GM19238 (cell line): ENCODE data around the gene TMEM60.
"Not testable (repeated sequence)": the region's sequence is repeated elsewhere in the genome, so short reads cannot be mapped to it uniquely, and the experiment has no call there.

Experiments
- DNase-seq: peaks from one replicate; pipeline ENCODE4 v3.0.0; 2011; ENCODE audit warnings: low spot score; ENCODE audit not compliant: insufficient read length

Gene TMEM60, protein sequence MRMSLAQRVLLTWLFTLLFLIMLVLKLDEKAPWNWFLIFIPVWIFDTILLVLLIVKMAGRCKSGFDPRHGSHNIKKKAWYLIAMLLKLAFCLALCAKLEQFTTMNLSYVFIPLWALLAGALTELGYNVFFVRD

GRCh38 chr7:77798394-77799077, at the start of gene TMEM60, which contains the start of gene PHTF2:
Gene TMEM60, minus strand, starts transcription at chr7:77798434. Its CDS starts 4,061 bp downstream, at chr7:77794373.
Gene PHTF2, plus strand, starts transcription at chr7:77798773.
- DNase-seq: peak; percentile 71

DNA sequence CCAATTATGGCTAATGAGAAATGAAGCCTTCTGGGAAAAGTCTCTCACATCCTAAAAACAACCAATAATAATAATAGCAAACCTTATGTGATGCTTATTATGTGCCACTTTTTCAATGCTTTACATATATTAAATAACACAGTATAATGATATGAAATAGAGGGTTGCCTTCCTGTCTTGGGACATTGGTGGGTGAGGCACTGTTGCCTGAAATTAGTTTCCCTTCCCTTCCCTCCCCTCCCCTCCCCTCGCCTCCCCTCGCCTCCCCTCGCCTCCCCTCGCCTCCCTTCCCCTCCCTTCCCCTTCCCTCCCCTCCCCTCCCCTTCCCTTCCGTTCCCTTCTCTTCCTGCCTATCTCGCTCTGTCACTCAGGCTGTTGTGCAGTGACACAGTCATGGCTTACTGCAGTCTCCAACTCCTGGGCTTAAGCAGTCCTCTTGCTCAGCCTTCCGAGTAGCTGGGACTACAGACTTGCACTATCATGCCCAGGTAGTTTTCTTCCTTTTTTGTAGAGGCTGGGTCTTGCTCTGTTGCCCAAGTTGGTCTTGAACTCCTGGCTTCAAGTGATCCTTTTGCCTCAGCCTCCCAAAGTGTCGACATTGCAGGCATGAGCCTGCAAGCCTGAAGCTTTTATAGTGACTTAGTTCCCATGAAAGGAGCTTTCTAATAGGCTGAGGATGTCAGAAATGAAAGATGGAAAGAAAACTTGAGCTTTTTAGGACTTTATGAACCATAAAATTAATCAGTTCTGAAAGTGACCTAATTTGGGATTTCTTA, 48.3 kb upstream of the TMEM60 start:
- DNase-seq: no peak

GRCh38 chr7:77843194-77843593, 45.0 kb upstream of the TMEM60 start:
- no peak for DNase-seq

- DNase-seq: no peak
These were observed 41.7 kb upstream of the TMEM60 start for GRCh38 chr7:77839919-77840318.

DNA sequence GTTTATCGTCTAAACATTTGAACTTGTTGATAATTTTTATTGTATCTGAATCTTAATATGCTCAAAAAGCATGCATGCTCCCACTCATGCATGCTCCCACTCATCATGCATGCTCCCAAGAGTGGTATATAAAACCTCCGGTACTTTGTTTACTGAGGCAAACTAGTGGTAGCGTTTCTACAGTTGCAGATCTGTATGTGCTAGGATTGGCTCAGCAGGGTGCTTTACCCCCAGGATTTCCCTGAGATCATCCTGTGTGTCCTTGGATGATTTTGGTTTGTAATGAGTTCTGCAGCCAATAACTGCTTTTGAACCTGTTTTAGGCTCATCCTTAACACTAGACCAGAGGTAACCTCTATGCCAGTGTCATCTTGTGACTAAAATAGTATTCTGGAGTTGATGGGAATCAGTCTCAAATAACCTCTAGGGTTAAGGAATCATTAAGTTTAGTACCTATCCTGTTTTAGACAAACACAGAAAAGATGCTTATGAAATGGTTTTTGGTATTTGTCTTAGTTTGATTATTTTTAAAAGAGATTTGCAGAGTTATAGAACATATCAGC, 40.8 kb upstream of the TMEM60 start:
- no peak for DNase-seq

- DNase-seq: no peak
These were observed 39.7 kb upstream of the TMEM60 start for GRCh38 chr7:77837966-77838365.

DNA sequence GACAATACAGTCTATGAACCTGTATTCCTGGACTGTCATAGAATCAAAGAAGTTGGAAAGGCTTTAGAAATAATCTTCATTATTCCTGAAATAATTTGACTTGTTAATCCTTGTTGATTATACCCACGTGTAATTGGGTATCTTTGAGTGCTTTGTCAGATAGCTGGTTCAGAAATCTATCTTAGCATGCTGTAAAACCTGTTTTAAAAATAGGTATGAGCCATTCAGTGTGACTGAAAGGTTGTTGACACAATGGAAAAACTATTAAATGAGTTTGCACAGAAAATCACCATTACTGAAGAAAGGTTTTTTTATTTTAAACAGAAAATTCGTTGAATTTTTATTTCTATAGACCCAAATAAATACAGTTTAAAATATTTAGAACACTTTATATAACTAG, 39.0 kb upstream of the TMEM60 start:
- DNase-seq: no peak

DNA sequence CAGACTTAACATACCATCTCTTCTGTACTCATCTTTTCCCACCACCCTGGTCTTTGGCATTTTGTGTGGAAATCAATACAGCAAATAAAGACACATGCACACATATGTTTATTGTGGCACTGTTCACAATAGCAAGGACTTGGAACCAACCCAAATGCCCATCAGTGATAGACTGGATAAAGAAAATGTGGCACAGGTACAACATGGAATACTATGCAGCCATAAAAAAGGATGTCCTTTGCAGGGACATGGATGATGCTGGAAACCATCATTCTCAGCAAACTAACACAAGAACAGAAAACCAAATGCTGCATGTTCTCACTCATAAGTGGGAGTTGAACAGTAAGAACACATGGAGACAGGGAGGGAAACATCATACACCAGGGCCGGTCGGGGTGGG, 38.2 kb upstream of the TMEM60 start:
- DNase-seq: not testable (repeated sequence)

DNA sequence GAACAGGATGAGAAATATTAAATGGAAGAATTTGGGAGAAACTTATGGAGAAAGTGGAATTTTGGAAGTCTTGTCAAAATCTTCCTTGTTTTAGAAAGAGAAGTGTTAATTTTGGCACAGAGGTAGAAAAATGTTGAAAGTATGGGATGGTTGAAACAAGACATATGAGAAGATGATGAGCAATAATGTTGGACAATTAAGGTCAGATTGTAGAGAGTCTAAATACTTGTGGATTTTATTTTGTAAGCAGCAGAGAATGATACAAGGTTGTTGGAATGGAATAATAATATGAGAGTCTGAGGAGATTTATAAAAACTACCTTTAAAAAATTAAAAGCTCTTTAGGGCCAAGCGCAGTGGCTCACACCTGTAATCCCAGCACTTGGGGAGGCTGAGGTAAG, 34.9 kb upstream of the TMEM60 start:
- no peak for DNase-seq

- DNase-seq: no peak
These were observed 33.7 kb upstream of the TMEM60 start for GRCh38 chr7:77831953-77832352.

- no peak for DNase-seq
These were observed 33.2 kb upstream of the TMEM60 start for GRCh38 chr7:77831481-77831880.

- DNase-seq: no peak
These were observed 32.6 kb upstream of the TMEM60 start for GRCh38 chr7:77830649-77831355.

DNA sequence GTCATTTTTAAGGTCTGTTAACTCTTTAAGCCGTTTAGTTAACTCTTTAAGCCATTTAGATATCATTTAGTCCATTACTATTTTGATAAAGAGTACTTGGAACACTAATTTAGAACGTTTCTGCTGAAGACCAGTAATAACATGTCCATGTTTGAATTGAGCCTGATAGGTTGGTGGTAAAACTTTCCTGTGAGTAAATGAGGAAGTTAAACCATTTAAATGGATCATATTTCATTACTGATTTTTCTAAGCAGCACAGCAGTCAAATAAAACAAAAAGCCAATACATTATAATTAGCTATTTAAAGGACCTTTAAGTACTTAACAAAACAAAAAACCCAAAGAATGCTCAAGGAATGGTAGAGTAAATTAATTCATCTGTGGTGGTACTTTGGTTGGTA, 29.8 kb upstream of the TMEM60 start:
- DNase-seq: no peak

GRCh38 chr7:77826300-77826699, 28.1 kb upstream of the TMEM60 start:
- no peak for DNase-seq

DNA sequence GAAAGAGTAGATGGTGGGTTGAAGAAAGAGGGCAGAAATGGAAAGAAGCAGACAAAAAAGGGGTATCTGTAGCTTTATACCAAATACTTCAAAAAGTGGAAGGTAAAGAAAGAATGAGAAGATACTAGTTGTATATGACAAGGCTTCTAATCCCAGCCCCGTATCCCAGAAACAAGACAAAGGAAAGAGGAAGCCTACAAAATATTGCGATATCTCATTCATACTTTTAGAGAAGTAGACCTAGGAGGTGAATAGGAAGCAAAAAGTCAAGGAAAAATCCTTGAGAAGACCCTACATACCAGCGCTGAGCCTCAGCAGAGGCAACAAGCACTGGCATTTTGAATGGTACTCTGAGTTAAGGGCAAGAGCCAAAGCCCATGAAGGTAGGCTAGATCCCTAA, 26.9 kb upstream of the TMEM60 start:
- no peak for DNase-seq

DNA sequence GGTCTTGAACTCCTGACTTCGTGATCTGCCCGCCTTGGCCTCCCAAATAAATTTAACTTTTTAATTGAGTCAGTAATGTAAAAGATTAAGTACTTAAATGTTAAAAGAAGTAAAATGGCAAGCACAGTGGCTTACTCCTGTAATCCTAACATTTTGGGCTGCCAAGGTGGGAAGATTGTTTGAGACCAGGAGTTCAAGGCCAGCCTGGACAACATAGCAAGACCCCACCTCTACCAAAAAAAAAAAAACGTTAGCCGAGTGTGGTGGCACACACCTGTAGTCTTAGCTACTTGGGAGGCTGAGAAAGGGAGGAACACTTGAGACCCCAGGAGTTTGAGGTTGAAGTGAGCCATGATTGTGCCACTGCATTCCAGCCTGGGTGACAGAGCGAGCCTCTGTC, 26.4 kb upstream of the TMEM60 start:
- DNase-seq: no peak

GRCh38 chr7:77823787-77824186, 25.6 kb upstream of the TMEM60 start:
- no peak for DNase-seq

- DNase-seq: no peak
These were observed 24.0 kb upstream of the TMEM60 start for GRCh38 chr7:77822269-77822668.

DNA sequence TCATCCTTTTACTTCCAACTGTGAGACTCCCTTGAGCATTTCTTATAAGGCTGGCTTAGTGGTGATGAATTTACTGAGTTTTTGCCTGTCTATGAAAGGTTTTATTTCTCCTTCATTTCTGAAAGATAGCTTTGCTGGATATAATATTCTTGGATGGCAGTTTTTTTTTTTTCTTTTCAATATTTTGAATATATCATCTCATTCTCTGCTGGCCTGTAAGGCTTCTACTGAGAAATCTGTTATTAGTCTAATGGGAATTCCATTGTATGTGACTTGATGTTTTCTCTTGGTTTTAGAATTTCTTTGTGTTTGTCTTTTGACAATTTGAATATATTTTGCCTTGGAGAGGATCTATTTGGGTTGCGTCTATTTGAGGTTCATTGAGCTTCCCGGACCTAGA, 22.7 kb upstream of the TMEM60 start:
- DNase-seq: no peak

DNA sequence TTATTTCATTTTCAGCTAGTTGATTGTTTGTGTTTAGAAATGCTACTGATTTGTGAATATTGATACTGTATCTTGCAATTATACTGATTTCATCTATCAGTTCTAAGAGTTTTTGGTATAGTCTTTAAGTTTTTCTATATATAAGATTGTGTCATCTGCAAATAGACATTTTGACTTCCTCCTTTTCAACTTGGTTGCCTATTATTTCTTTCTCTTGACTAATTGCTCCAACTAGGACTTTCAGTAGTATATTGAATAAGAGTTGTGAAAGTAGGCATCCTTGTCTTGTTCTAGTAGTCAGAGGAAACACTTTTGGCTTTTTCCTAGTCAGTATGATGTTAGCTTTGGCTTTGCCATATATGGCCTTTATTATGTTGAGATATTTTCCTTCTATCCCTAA, 20.8 kb upstream of the TMEM60 start:
- DNase-seq: no peak

- no peak for DNase-seq
These were observed 14.9 kb upstream of the TMEM60 start for GRCh38 chr7:77813180-77813579.

GRCh38 chr7:77812290-77812685, 14.1 kb upstream of the TMEM60 start:
- DNase-seq: no peak
